Prostate gland (tissue), 2 donors: ENCODE results near the gene PEMT.

Experiments
- POLR2A ChIP-seq: fragments of 450-650 bp; IDR thresholded peaks from one replicate; pipeline ENCODE4 v1.6.1; 2016; ENCODE audit warnings: antibody characterized with exemption, mild to moderate bottlenecking
- POLR2AphosphoS5 ChIP-seq: sonication (generic); formaldehyde crosslinking; IDR thresholded peaks from one replicate; pipeline ENCODE4 v1.6.1; 2017; ENCODE audit warnings: antibody characterized with exemption
- TF ChIP-seq, protein P1 (sequence below), 4 experiments: fragments of 200-600 bp in 2 of 4; fragments of 450-650 bp in 2 of 4; sonication (generic) in 2 of 4; IDR thresholded peaks; 1 replicate in 3 of 4; 2 replicates in 1 of 4; pipeline ENCODE4 v1.5.1; 2016 to 2019; ENCODE audit warnings: antibody characterized with exemption in 4 of 4, mild to moderate bottlenecking in 2 of 4, moderate library complexity in 2 of 4

GRCh38 chr17:17492571-17492970, 98.9 kb downstream of the PEMT start:
- TF ChIP-seq, protein P1, sequence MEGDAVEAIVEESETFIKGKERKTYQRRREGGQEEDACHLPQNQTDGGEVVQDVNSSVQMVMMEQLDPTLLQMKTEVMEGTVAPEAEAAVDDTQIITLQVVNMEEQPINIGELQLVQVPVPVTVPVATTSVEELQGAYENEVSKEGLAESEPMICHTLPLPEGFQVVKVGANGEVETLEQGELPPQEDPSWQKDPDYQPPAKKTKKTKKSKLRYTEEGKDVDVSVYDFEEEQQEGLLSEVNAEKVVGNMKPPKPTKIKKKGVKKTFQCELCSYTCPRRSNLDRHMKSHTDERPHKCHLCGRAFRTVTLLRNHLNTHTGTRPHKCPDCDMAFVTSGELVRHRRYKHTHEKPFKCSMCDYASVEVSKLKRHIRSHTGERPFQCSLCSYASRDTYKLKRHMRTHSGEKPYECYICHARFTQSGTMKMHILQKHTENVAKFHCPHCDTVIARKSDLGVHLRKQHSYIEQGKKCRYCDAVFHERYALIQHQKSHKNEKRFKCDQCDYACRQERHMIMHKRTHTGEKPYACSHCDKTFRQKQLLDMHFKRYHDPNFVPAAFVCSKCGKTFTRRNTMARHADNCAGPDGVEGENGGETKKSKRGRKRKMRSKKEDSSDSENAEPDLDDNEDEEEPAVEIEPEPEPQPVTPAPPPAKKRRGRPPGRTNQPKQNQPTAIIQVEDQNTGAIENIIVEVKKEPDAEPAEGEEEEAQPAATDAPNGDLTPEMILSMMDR (IDR thresholded peaks at IDR 0.05) = no peak
- TF ChIP-seq POLR2A (no peak), POLR2AphosphoS5 (no peak)
